ENCODE data around the gene MMP8.

The MMP8 gene

DNA sequence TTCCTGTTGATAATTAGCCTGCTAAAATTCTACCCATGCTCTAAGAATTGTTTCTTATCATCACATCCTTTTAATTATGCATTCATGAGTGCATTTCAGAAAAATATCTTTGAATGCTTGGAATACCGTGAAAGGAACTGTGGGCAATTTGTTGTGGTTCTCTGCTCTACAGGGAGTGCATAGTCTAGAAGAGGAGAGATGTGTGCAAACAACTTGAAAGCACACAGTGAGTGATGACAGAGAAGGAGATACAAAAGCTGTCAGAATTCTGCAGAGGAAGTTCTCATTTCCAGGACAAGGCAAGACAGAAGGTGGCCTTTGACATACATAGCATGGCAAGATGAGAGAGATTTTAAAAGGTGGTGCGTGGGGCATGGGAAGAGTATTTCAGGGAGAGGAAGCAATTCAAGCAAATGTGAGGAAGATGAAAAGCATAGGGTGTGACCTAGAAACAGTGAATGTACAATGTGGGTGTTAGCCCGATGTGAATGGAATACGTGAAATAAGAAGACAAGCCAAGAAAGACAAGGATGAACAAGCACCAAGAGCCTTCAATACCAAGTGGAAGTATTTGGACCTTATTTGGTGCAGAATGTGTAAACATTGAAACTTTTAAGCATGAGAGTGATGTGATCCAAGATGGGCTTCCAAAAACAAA lies 5.0 kb downstream of the MMP8 start:
- Histone ChIP-seq H3K36me3 (ENCODE audit: control insufficient read depth, insufficient read depth, low read length) (no peaks in the 10 kb centered on the region), H3K9ac (ENCODE audit: low read length) (no peak overlapping the region), H3K9me3 (ENCODE audit: control insufficient read depth, insufficient read depth, low read depth, low read length) (0 out of 2 replicates have a peak, but pooled peaks cover 3% of the 10 kb centered on the region), H3K4me3 (ENCODE audit: low read depth, low read length) (no peak overlapping the region), H3K4me1 (ENCODE audit: control insufficient read depth, insufficient read depth, low read length) (no peaks in the 10 kb centered on the region), H3K27ac (ENCODE audit: low read depth, low read length) (no peak overlapping the region), H3K27me3 (ENCODE audit: control insufficient read depth, insufficient read depth, low read length) (no peaks in the 10 kb centered on the region)

DNA sequence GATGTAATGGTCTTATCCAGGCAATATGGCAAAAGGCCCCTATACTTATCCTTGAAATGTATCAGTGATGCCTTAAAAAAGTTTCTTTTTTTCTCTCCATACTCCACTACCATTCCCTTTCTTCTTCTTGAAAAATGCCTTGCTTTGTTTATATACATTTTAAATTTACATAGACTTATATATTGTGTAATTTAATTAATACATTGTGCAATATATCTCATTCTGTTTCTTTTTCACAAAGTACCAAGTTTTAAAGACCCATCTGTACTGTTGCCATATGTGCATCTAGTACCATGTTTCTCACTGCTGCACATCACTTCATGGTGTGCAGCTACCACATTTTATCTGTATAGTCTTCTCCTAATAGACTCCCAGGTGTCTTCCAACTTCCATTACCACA lies 7.5 kb downstream of the MMP8 start:
- Histone ChIP-seq H3K9ac (ENCODE audit: low read length) (no peak overlapping the region), H3K4me3 (ENCODE audit: low read depth, low read length) (no peak overlapping the region), H3K27me3 (ENCODE audit: control insufficient read depth, insufficient read depth, low read length) (no peaks in the 10 kb centered on the region), H3K9me3 (ENCODE audit: control insufficient read depth, insufficient read depth, low read depth, low read length) (no peaks in the 10 kb centered on the region), H3K4me1 (ENCODE audit: control insufficient read depth, insufficient read depth, low read length) (no peaks in the 10 kb centered on the region), H3K27ac (ENCODE audit: low read depth, low read length) (no peak overlapping the region), H3K36me3 (ENCODE audit: control insufficient read depth, insufficient read depth, low read length) (no peaks in the 10 kb centered on the region)

DNA sequence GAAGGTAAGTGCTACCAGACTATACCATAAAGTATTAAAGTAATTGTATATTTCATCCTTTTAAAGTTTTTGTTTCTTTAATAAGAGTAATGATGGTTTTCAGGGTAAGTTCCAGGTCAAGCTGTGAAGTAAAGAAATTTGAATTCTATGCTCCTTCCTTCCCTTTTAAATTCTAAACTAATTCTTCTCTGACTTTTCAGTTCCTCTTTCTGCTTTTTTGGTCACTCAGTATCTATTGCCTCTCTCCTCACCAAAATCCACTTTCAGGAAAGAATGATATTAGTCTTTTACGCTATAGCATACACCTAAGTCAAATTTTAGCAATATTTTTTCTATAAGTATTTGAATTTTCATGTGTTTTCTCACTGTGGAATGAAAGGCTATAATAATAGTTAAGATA lies 8.2 kb downstream of the MMP8 start:
- no peaks in the 10 kb centered on the region for H3K27me3 ChIP-seq (ENCODE audit: control insufficient read depth, insufficient read depth, low read length)
- H3K9me3 ChIP-seq (ENCODE audit: control insufficient read depth, insufficient read depth, low read depth, low read length), result no peaks in the 10 kb centered on the region
- H3K4me1 ChIP-seq (ENCODE audit: control insufficient read depth, insufficient read depth, low read length), result no peaks in the 10 kb centered on the region
- no peak overlapping the region for H3K4me3 ChIP-seq (ENCODE audit: low read depth, low read length)
- no peak overlapping the region for H3K27ac ChIP-seq (ENCODE audit: low read depth, low read length)
- H3K9ac ChIP-seq (ENCODE audit: low read length), result no peak overlapping the region
- H3K36me3 ChIP-seq (ENCODE audit: control insufficient read depth, insufficient read depth, low read length), result no peaks in the 10 kb centered on the region

GRCh38 chr11:102712137-102712536 lies 12.6 kb downstream of the MMP8 start:
- Histone ChIP-seq H3K4me1 (ENCODE audit: control insufficient read depth, insufficient read depth, low read length) (no peaks in the 10 kb centered on the region), H3K9me3 (ENCODE audit: control insufficient read depth, insufficient read depth, low read depth, low read length) (no peaks in the 10 kb centered on the region), H3K27ac (ENCODE audit: low read depth, low read length) (no peak overlapping the region), H3K4me3 (ENCODE audit: low read depth, low read length) (no peak overlapping the region), H3K36me3 (ENCODE audit: control insufficient read depth, insufficient read depth, low read length) (no peaks in the 10 kb centered on the region), H3K27me3 (ENCODE audit: control insufficient read depth, insufficient read depth, low read length) (no peaks in the 10 kb centered on the region), H3K9ac (ENCODE audit: low read length) (no peak overlapping the region)

- no peaks in the 10 kb centered on the region for H3K4me1 ChIP-seq (ENCODE audit: control insufficient read depth, insufficient read depth, low read length)
- no peaks in the 10 kb centered on the region for H3K9me3 ChIP-seq (ENCODE audit: control insufficient read depth, insufficient read depth, low read depth, low read length)
- H3K27ac ChIP-seq (ENCODE audit: low read depth, low read length), result no peak overlapping the region
- H3K9ac ChIP-seq (ENCODE audit: low read length), result no peak overlapping the region
- no peak overlapping the region for H3K4me3 ChIP-seq (ENCODE audit: low read depth, low read length)
- H3K36me3 ChIP-seq (ENCODE audit: control insufficient read depth, insufficient read depth, low read length), result no peaks in the 10 kb centered on the region
- no peaks in the 10 kb centered on the region for H3K27me3 ChIP-seq (ENCODE audit: control insufficient read depth, insufficient read depth, low read length)
These were observed 15.4 kb downstream of the MMP8 start for GRCh38 chr11:102709201-102709945.

GRCh38 chr11:102708654-102709053 lies 16.1 kb downstream of the MMP8 start:
- Histone ChIP-seq H3K4me1 (ENCODE audit: control insufficient read depth, insufficient read depth, low read length) (no peaks in the 10 kb centered on the region), H3K27ac (ENCODE audit: low read depth, low read length) (no peak overlapping the region), H3K4me3 (ENCODE audit: low read depth, low read length) (no peak overlapping the region), H3K36me3 (ENCODE audit: control insufficient read depth, insufficient read depth, low read length) (no peaks in the 10 kb centered on the region), H3K9ac (ENCODE audit: low read length) (no peak overlapping the region), H3K27me3 (ENCODE audit: control insufficient read depth, insufficient read depth, low read length) (no peaks in the 10 kb centered on the region), H3K9me3 (ENCODE audit: control insufficient read depth, insufficient read depth, low read depth, low read length) (no peaks in the 10 kb centered on the region)

DNA sequence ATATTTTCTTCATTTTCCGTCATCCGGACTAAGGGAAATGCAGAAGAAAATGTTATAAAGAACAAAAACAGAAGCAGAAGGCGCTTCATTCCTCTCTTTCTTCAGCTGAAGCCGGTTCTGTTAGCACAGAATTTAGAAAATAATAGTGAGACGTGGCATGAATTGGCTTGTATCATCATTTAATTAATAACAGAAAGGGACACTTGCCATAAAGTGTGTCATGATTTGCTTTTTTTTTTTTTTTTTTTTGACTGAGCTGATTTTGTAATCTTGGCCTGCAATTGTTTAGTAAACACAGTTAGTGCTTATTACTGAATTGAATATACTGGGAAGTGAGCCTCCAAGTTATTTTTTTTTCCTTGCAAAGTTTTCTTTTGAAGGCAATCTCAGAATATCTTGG lies 19.1 kb downstream of the MMP8 start, which contains the start of gene MMP27:
Gene MMP27, minus strand, starts transcription at position 144 of the 400 bp plus-strand sequence. Its CDS starts 55 bp downstream, at position 89.
- H3K27me3 ChIP-seq (ENCODE audit: control insufficient read depth, insufficient read depth, low read length), result no peaks in the 10 kb centered on the region
- no peak within 1 kb of the TSS for H3K4me3 ChIP-seq (ENCODE audit: low read depth, low read length)
- no peak within 1 kb of the TSS for H3K27ac ChIP-seq (ENCODE audit: low read depth, low read length)
- no peaks in the 10 kb centered on the region for H3K4me1 ChIP-seq (ENCODE audit: control insufficient read depth, insufficient read depth, low read length)
- H3K36me3 ChIP-seq (ENCODE audit: control insufficient read depth, insufficient read depth, low read length), result no peaks in the 10 kb centered on the region
- H3K9ac ChIP-seq (ENCODE audit: low read length), result no peak within 1 kb of the TSS
- no peaks in the 10 kb centered on the region for H3K9me3 ChIP-seq (ENCODE audit: control insufficient read depth, insufficient read depth, low read depth, low read length)

DNA sequence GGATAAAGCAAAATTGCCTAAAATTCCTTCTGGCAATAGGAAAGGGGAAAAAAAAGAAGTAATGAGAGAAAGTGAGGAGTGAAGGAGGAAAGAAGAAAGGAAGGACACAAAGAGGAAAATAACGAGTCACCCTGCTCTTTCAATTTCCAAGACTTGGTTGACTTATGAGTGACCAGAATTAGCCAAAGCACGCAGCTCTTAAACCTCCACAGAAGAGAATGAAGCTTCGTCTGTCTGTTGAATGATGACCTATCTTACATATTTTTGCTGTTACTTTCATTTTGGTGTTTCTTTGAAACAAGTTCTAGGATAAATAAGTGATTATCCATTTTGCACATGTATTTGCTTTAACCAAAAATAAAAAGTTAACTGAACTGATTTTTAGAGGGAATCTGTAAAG lies 19.9 kb downstream of the MMP8 start:
- no peaks in the 10 kb centered on the region for H3K36me3 ChIP-seq (ENCODE audit: control insufficient read depth, insufficient read depth, low read length)
- H3K27me3 ChIP-seq (ENCODE audit: control insufficient read depth, insufficient read depth, low read length), result no peaks in the 10 kb centered on the region
- no peaks in the 10 kb centered on the region for H3K9me3 ChIP-seq (ENCODE audit: control insufficient read depth, insufficient read depth, low read depth, low read length)
- H3K4me3 ChIP-seq (ENCODE audit: low read depth, low read length), result no peak overlapping the region
- H3K4me1 ChIP-seq (ENCODE audit: control insufficient read depth, insufficient read depth, low read length), result no peaks in the 10 kb centered on the region
- no peak overlapping the region for H3K27ac ChIP-seq (ENCODE audit: low read depth, low read length)
- no peak overlapping the region for H3K9ac ChIP-seq (ENCODE audit: low read length)

DNA sequence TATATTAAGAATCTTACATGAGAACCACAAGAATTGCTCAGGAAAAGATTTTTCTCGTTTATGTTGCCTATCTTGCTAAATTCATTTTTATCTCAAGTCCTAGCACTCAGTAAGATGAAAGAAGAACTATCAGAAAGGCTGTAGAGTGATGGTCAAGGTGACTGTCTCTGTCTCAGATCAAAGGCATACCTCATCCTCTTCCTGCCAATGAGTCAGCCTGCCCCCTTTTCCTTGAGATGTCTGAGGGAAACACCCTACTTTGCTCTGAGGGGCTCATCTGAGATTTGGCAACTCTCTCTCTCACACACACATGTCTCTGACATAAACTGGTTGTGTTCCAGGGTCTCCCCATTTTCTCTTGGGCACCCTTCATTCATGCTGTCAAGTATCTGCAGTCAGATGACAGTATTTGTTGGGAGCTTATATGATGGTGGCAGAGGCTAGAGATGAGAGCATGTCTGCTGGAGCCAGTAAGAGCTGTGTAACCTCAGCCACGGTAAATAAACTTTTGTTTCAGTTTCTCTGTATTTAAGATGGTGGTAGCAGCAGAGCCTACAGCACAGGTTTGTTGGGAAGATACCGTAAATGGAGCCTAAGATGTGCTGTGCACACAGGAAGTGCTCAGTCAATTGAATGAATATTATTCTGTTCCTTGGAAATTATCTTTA lies 20.8 kb downstream of the MMP8 start:
- H3K9ac ChIP-seq (ENCODE audit: low read length), result no peak overlapping the region
- H3K9me3 ChIP-seq (ENCODE audit: control insufficient read depth, insufficient read depth, low read depth, low read length), result no peaks in the 10 kb centered on the region
- no peak overlapping the region for H3K27ac ChIP-seq (ENCODE audit: low read depth, low read length)
- H3K4me3 ChIP-seq (ENCODE audit: low read depth, low read length), result no peak overlapping the region
- H3K36me3 ChIP-seq (ENCODE audit: control insufficient read depth, insufficient read depth, low read length), result no peaks in the 10 kb centered on the region
- no peaks in the 10 kb centered on the region for H3K27me3 ChIP-seq (ENCODE audit: control insufficient read depth, insufficient read depth, low read length)
- no peaks in the 10 kb centered on the region for H3K4me1 ChIP-seq (ENCODE audit: control insufficient read depth, insufficient read depth, low read length)

GRCh38 chr11:102695201-102695600 lies 29.6 kb downstream of the MMP8 start:
- no peak overlapping the region for H3K27ac ChIP-seq (ENCODE audit: low read depth, low read length)
- H3K36me3 ChIP-seq (ENCODE audit: control insufficient read depth, insufficient read depth, low read length), result no peaks in the 10 kb centered on the region
- no peak overlapping the region for H3K9ac ChIP-seq (ENCODE audit: low read length)

DNA sequence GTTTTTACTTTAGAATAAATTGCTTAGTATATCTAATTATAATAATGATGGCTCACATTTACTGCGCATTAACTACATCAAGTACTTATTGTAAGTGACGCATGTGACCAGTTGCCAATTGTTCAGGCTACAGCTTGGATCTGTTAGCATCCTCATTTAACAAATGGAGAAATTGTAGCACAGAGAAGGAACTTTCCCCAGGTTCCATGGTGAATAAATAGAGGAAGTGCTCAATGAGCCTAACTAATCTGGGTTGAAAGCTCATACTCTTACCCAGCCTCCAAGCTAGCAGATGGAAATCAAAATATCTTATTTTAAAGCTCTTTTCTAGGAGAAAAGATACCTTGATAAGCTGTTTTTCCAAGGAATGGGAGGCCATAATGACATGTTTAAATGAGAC lies 39.0 kb downstream of the MMP8 start:
- H3K4me3 ChIP-seq (ENCODE audit: low read depth, low read length), result no peak overlapping the region
- H3K4me1 ChIP-seq (ENCODE audit: control insufficient read depth, insufficient read depth, low read length), result no peaks in the 10 kb centered on the region
- H3K9ac ChIP-seq (ENCODE audit: low read length), result no peak overlapping the region
- peaks cover 4% of the 10 kb centered on the region; the same call in 1 of the 2 replicates for H3K9me3 ChIP-seq (ENCODE audit: control insufficient read depth, insufficient read depth, low read depth, low read length)
- H3K27me3 ChIP-seq (ENCODE audit: control insufficient read depth, insufficient read depth, low read length), result no peaks in the 10 kb centered on the region
- H3K36me3 ChIP-seq (ENCODE audit: control insufficient read depth, insufficient read depth, low read length), result no peaks in the 10 kb centered on the region
- no peak overlapping the region for H3K27ac ChIP-seq (ENCODE audit: low read depth, low read length)

More at GRCh38 chr11:102695201-102695600, 29.6 kb downstream of the MMP8 start:
- no peak overlapping the region for H3K4me3 ChIP-seq (ENCODE audit: low read depth, low read length)
- no peaks in the 10 kb centered on the region for H3K27me3 ChIP-seq (ENCODE audit: control insufficient read depth, insufficient read depth, low read length)
- no peaks in the 10 kb centered on the region for H3K9me3 ChIP-seq (ENCODE audit: control insufficient read depth, insufficient read depth, low read depth, low read length)
- no peaks in the 10 kb centered on the region for H3K4me1 ChIP-seq (ENCODE audit: control insufficient read depth, insufficient read depth, low read length)

Data from HUES6 (cell line).